B cell (primary cell): ENCODE data around the gene EPB41L3. TPM values are rescaled to one million over a fixed set of nuclear protein-coding genes. Genes with fewer than 3 reads are reported as not detected.

Experiments used
- ATAC-seq: fragments of 200-7000 bp; cut with Tn5 transposase; one replicate; pipeline ENCODE4 v1.10.0; 2021; ENCODE audit warnings: low read depth, mild to moderate bottlenecking, moderate number of reproducible peaks, moderate library complexity
- CTCF ChIA-PET: fragments of 350-600 bp; sonication (Branson Sonifier 250); formaldehyde crosslinking; loops from one replicate; lab custom pipeline; 2021; ENCODE audit warnings: antibody characterized with exemption, inconsistent platforms; lab: Charles Lee
- POLR2A ChIA-PET: fragments of 350-600 bp; sonication (Branson Sonifier 250); formaldehyde crosslinking; loops from one replicate; lab custom pipeline; 2021; ENCODE audit warnings: antibody characterized with exemption; lab: Charles Lee
- DNase-seq: peaks from one replicate; pipeline ENCODE4 v3.0.0; 2013
- H2AFZ ChIP-seq: 2 replicates; pipeline ENCODE4 v1.6.1; 2012; ENCODE audit warnings: mild to moderate bottlenecking, low read depth, low read length; ENCODE audit not compliant: insufficient read depth, poor library complexity, severe bottlenecking
- H3K27ac ChIP-seq, 2 donors: 1 replicate in 1 of 2; 2 replicates in 1 of 2; pipeline ENCODE4 v1.5.1; 2012 to 2013; ENCODE audit warnings: low read length in 2 of 2, mild to moderate bottlenecking in 2 of 2, moderate library complexity in 1 of 2
- H3K27me3 ChIP-seq, 4 experiments: fragments of 200-600 bp in 1 of 4; sonication (generic) in 1 of 4; replicated peaks in 1 of 4; 1 replicate in 2 of 4; 2 replicates in 2 of 4; pipeline versions ENCODE4 v1.6.1 to v1.7.0; 2013 to 2016; ENCODE audit warnings: low read length in 3 of 4, mild to moderate bottlenecking in 2 of 4, mixed read lengths in 1 of 4, moderate library complexity in 1 of 4; ENCODE audit not compliant: insufficient read depth in 4 of 4, control insufficient read depth in 3 of 4; ENCODE audit errors: control extremely low read depth in 1 of 4
- H3K36me3 ChIP-seq, 2 experiments: replicated peaks in 1 of 2; 1 replicate in 1 of 2; 2 replicates in 1 of 2; pipeline versions ENCODE4 v1.6.1 to v1.7.1; 2013; ENCODE audit warnings: low read length in 1 of 2; ENCODE audit not compliant: insufficient read depth in 2 of 2, control insufficient read depth in 1 of 2; ENCODE audit errors: control extremely low read depth in 1 of 2, extremely low read depth in 1 of 2
- H3K4me1 ChIP-seq, 2 donors: fragments of 200-600 bp in 1 of 2; sonication (generic) in 1 of 2; 1 replicate in 1 of 2; 2 replicates in 1 of 2; pipeline versions ENCODE4 v1.5.1 to v1.6.1; 2013 to 2017; ENCODE audit warnings: low read length in 2 of 2; ENCODE audit not compliant: control insufficient read depth in 2 of 2, insufficient read depth in 2 of 2
- H3K4me2 ChIP-seq: replicated peaks from 2 replicates; pipeline ENCODE3; 2012; ENCODE audit warnings: mild to moderate bottlenecking, low read depth, low read length; ENCODE audit not compliant: poor library complexity, severe bottlenecking
- H3K4me3 ChIP-seq, 5 experiments: fragments of 200-600 bp in 1 of 5; sonication (generic) in 1 of 5; 1 replicate in 3 of 5; 2 replicates in 2 of 5; pipeline versions ENCODE4 v1.5.1 to v1.7.0; 2011 to 2016; ENCODE audit warnings: low read length in 4 of 5, mild to moderate bottlenecking in 4 of 5, low read depth in 2 of 5, control low read depth in 1 of 5, moderate library complexity in 1 of 5; ENCODE audit not compliant: insufficient read depth in 1 of 5; ENCODE audit errors: control extremely low read depth in 1 of 5, extremely low read depth in 1 of 5
- H3K79me2 ChIP-seq: fragments of 200-600 bp; sonication (generic); one replicate; pipeline ENCODE4 v1.6.0; 2016; ENCODE audit warnings: low read length; ENCODE audit not compliant: control insufficient read depth, insufficient read depth
- H3K9ac ChIP-seq: fragments of 200-600 bp; sonication (generic); 2 replicates; pipeline ENCODE4 v1.6.1; 2017; ENCODE audit warnings: mild to moderate bottlenecking, low read length, moderate library complexity
- H3K9me3 ChIP-seq, 3 donors: one replicate each; pipeline versions ENCODE4 v1.6.1 to v1.7.1; 2013; ENCODE audit warnings: low read length in 2 of 3; ENCODE audit not compliant: control insufficient read depth in 2 of 3, insufficient read depth in 1 of 3; ENCODE audit errors: control extremely low read depth in 1 of 3
- H4K20me1 ChIP-seq: 2 replicates; pipeline ENCODE4 v1.6.0; 2012; ENCODE audit warnings: mild to moderate bottlenecking, low read length; ENCODE audit not compliant: insufficient read depth, control insufficient read depth, poor library complexity, severe bottlenecking
- H3K27ac Mint-ChIP-seq: one replicate; pipeline ENCODE4 v1.8.0; 2021; ENCODE audit warnings: mixed read lengths
- H3K27me3 Mint-ChIP-seq: one replicate; pipeline ENCODE4 v1.8.0; 2021; ENCODE audit warnings: mixed read lengths
- H3K4me1 Mint-ChIP-seq: one replicate; pipeline ENCODE4 v1.8.0; 2021; ENCODE audit warnings: mixed read lengths
- H3K4me3 Mint-ChIP-seq: one replicate; pipeline ENCODE4 v1.8.0; 2021; ENCODE audit warnings: mixed read lengths
- H3K9me3 Mint-ChIP-seq: one replicate; pipeline ENCODE4 v1.8.0; 2022; ENCODE audit warnings: mixed read lengths; ENCODE audit not compliant: insufficient read depth
- CTCF ChIP-seq: fragments of 200-600 bp; IDR thresholded peaks from one replicate; pipeline ENCODE4 v1.8.0; 2022; ENCODE audit warnings: antibody characterized with exemption, mild to moderate bottlenecking
- EZH2 ChIP-seq: IDR thresholded peaks from 2 replicates; pipeline ENCODE4 v1.6.1; 2012; ENCODE audit warnings: borderline replicate concordance, low read depth, mild to moderate bottlenecking, moderate library complexity, low read length; ENCODE audit not compliant: insufficient read depth, poor library complexity, severe bottlenecking
- WGBS: methylation state at CpG from one replicate; pipeline ENCODE4 v1.1.5; 2013; ENCODE audit warnings: missing lambda C conversion rate; ENCODE audit not compliant: insufficient coverage; 5-methylcytosine and 5-hydroxymethylcytosine counted together
- intact Hi-C: fragments of 100-400 bp; cut with micrococcal nuclease; formaldehyde crosslinking; loops from one replicate; pipeline ENCODE4 v1.10.0; 2022
- polyA plus RNA-seq: library from polyadenylated mRNA; depleted of rRNA; stranded (reverse); fragments of >200 nt; gene quantifications from 2 replicates; pipeline ENCODE4 v1.2.3, GENCODE V29; 2012
- total RNA-seq, 2 donors: library from RNA; stranded (reverse); fragments of 120-200 nt in 1 of 2; gene quantifications; 1 replicate in 1 of 2; 2 replicates in 1 of 2; pipeline versions ENCODE4 v1.2.3 to v1.2.4, GENCODE V29; 2013 to 2022

The EPB41L3 gene
- total and polyA plus RNA-seq, 2 donors (not counting 1 experiment from before 2014, with no cell fraction given), result 0.57 to 0.58 TPM

GRCh38 chr18:5414546-5414945 lies 129.3 kb downstream of the EPB41L3 start:
- no peak overlapping the region for H3K4me2 ChIP-seq
- H3K27me3 ChIP-seq, result peaks cover 0 to 2% (median 0%) of the 10 kb centered on the region in 4 experiments
- Mint-ChIP-seq H3K4me3 (no peak overlapping the region), H3K27ac (no peak overlapping the region), H3K9me3 (no peaks in the 10 kb centered on the region), H3K27me3 (peaks cover 21% of the 10 kb centered on the region), H3K4me1 (no peaks in the 10 kb centered on the region)
- ChIA-PET POLR2A (no interaction called here), CTCF (interaction anchor here (1.5 kb wide), 1 partner anchor 10 kb away, joined by 3 read pairs; no protein-coding TSS in a partner anchor)
- intact Hi-C loops, result loop anchor here (5.0 kb wide), 1 partner anchor 848 kb away; no protein-coding TSS in a partner anchor
- no peak overlapping the region for H3K4me3 ChIP-seq
- H3K36me3 ChIP-seq, result no peaks in the 10 kb centered on the region
- DNase-seq (no peak), ATAC-seq (no peak)
- H3K4me1 ChIP-seq, result no peaks in the 10 kb centered on the region
- no peak overlapping the region for H3K27ac ChIP-seq
- no peaks in the 10 kb centered on the region for H3K9me3 ChIP-seq
- no peak for TF ChIP-seq EZH2
- TF ChIP-seq CTCF, result no peak
- WGBS, result 97% methylated on average over 3 of the region's 6 CpGs
- H2AFZ ChIP-seq, result no peak overlapping the region
- H3K9ac ChIP-seq, result no peak overlapping the region
- H3K79me2 ChIP-seq, result no peaks in the 10 kb centered on the region
- no peaks in the 10 kb centered on the region for H4K20me1 ChIP-seq

DNA sequence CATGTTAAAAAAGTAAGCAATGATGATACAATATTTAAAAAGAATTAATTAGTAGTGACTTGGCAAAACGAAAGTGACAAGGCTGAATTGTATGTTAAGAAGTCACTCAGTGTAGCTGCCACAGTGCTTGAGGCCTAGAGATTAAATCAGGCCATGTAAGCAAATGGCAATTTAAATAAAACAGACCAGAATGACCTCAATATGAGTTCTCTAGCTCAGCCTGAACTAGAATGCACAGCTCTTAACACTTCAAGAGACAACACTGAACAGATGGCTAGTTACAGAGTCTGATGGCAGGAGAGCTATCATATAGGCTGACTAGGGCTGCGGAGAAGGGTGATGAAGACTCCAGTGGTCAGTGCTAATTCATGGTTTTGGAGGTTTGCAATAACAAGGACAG lies 130.3 kb downstream of the EPB41L3 start:
- intact Hi-C loops, result loop anchor here (5.0 kb wide), 1 partner anchor 849 kb away; no protein-coding TSS in a partner anchor
- peaks cover 0 to 2% (median 0%) of the 10 kb centered on the region in 4 experiments for H3K27me3 ChIP-seq
- no peak overlapping the region for H2AFZ ChIP-seq
- no peak overlapping the region for H3K4me3 ChIP-seq
- H3K27ac ChIP-seq, result no peak overlapping the region
- Mint-ChIP-seq H3K4me3 (no peak overlapping the region), H3K9me3 (no peaks in the 10 kb centered on the region), H3K27me3 (peaks cover 16% of the 10 kb centered on the region), H3K27ac (no peak overlapping the region), H3K4me1 (no peaks in the 10 kb centered on the region)
- no peak for TF ChIP-seq EZH2
- no peak for TF ChIP-seq CTCF
- no peaks in the 10 kb centered on the region for H4K20me1 ChIP-seq
- H3K4me1 ChIP-seq, result no peaks in the 10 kb centered on the region
- ChIA-PET POLR2A (no interaction called here), CTCF (interaction anchor here (0.9 to 1.5 kb wide), 2 partner anchors 8 to 17 kb away, joined by 3 to 4 read pairs; no protein-coding TSS in a partner anchor)
- H3K9me3 ChIP-seq, result no peaks in the 10 kb centered on the region
- no peak for ATAC-seq
- WGBS, result no CpG with 5 or more reads among the region's 2 CpGs
- no peak overlapping the region for H3K4me2 ChIP-seq
- H3K36me3 ChIP-seq, result no peaks in the 10 kb centered on the region
- no peaks in the 10 kb centered on the region for H3K79me2 ChIP-seq
- no peak overlapping the region for H3K9ac ChIP-seq
- no peak for DNase-seq
